Epithelial cell of esophagus (primary cell): ENCODE data around the gene GSTA5.
"Not testable (repeated sequence)": the region's sequence is repeated elsewhere in the genome, so short reads cannot be mapped to it uniquely, and the experiment has no call there.

ENCODE experiments used
- DNase-seq: peaks from one replicate; pipeline ENCODE4 v3.0.0; 2010; ENCODE audit warnings: low read depth
- H3K4me3 ChIP-seq: 2 replicates; pipeline ENCODE4 v1.5.1; 2011; ENCODE audit warnings: mild to moderate bottlenecking, low read length, control low read depth
- TF ChIP-seq, protein P1 (sequence below): IDR thresholded peaks from 2 replicates; pipeline ENCODE4 v1.5.1; 2011; ENCODE audit warnings: low read depth, mild to moderate bottlenecking, low read length, control low read depth, inconsistent platforms; ENCODE audit not compliant: insufficient read depth; ENCODE audit errors: missing control alignments

GSTA5 gene

DNA sequence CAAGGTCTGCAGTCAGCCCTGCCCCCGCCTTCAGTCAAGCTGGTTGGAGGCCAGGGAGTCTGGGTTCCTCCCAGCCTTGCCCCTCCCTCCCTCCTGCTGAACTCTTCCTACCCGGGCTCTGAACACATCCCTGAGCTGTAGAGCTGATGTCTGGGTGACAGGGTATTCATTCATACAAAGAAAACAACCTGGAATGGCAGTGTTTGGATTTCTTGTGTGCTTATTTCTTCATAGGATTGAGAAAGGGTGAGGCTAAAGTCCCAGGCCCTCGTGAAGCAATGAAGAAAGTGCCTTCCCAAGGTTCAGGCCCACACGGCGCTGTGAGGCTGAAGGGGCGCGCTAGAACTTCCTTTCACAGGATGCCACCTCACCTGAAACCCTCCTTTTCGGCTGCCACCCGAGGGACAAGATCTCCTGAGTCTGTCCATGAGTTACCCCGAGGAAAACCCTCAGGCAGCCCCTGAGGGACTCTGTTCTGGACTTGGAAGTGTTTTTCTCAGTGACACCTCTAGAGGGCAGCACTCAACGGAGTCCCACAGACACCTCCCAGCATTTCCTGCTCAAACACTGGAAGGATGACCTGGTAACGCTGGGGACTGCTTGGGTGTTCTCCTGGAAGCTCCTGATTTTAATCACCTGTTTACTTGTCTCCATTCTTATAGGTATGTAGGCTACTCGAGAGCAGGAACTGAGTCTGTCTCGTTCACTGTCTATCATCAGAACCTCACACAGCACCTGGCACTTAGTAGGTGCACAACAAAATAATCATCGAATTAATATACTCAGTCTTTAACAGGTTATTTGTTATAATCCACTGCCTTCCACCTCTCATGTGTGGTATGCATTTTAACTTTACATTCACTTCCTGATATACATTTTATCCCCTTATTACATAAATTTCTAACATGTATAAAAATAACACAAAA is 25.2 kb downstream of the GSTA5 start:
- DNase-seq, result peak; percentile 51
- H3K4me3 ChIP-seq, result no peak overlapping the region
- TF ChIP-seq, protein P1, sequence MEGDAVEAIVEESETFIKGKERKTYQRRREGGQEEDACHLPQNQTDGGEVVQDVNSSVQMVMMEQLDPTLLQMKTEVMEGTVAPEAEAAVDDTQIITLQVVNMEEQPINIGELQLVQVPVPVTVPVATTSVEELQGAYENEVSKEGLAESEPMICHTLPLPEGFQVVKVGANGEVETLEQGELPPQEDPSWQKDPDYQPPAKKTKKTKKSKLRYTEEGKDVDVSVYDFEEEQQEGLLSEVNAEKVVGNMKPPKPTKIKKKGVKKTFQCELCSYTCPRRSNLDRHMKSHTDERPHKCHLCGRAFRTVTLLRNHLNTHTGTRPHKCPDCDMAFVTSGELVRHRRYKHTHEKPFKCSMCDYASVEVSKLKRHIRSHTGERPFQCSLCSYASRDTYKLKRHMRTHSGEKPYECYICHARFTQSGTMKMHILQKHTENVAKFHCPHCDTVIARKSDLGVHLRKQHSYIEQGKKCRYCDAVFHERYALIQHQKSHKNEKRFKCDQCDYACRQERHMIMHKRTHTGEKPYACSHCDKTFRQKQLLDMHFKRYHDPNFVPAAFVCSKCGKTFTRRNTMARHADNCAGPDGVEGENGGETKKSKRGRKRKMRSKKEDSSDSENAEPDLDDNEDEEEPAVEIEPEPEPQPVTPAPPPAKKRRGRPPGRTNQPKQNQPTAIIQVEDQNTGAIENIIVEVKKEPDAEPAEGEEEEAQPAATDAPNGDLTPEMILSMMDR, result peak; percentile 70

DNA sequence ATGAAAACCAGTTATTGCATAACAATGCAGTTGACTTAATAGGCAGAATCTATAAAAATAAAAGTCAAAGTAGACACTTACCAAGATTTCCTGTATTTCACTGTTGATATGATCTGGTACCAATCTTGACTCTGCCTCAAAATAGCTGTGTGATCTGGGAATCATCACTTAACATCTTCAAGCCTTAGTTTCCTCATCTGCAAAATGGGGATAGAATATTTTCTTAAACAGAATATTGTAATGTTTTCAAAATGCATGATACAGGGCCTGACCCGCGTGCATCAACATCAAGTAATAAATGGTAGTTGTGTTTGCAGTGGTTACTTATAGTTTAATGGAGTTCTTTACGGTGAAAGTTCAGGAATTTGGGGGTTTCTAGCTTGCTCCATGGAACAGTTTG is 26.1 kb downstream of the GSTA5 start:
- H3K4me3 ChIP-seq, DNase-seq: not testable (repeated sequence)

DNA sequence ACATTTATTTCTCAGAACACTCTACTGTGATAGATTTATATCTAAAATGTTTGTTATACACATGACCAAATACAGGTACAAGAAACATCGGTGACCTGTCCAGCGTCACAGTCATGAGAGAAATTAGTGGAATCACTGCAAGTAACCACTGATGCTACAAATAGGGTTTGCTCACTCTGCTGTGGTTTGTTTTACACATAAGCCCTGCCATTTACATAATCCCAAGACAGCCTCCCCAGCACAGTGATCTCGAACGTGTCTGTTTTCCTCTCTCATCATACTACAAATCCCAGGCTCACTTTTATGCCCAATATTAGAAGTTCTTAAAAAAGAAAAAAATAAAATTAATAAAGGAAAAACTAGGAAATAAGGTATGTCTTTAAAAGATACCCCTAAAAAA is 30.8 kb downstream of the GSTA5 start:
- H3K4me3 ChIP-seq, DNase-seq: not testable (repeated sequence)

DNA sequence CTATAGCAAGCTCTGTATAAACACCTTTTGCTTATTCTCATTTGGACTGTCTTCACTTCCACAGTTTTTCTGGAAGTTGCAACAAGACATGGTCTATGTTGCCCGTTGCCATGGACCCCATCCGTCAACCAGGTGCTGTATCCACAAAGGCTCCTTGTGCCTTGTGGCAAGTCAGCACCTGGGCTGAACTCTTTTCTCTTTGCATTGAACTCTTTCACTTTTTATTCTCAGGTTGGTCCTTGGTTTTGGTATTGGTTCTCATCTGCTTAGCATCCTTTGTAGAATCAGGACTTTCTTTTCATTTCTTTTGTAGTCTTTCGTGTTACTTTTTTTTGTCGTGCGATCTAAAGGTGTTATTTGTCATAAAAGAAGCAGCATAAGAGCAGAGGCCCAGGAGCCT is 32.0 kb downstream of the GSTA5 start:
- H3K4me3 ChIP-seq, result no peak overlapping the region
- TF ChIP-seq, protein P1, result no peak
- DNase-seq, result no peak

DNA sequence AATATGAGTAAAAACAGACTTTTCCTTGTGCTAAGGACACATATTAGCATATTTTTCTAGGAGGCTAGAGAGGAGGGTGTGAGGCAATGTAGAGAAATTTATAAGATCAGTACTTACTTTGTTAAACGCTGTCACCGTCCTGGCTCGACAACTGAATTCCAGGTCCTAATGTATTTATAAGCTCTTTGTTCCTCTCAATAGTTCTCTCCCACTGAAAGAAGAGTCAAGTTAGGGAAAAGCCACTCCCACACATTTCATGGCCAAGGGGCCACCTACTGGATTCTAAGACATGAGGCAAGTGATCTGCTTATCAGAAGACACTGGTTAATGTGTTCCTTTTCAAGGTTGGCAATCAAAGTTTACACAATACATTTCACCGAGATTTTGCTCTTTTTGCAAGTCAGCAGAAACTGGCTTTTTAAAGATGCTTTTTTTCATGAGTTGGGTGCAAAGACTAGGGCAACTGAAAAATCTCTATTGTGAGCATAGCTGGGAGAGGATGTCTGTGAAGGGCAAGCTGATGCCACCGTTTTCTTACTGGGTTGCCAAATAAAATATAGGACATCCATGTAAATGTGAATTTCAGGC is 36.9 kb downstream of the GSTA5 start, which contains the start of gene GSTA1:
TSS of gene GSTA1 (minus strand) at position 149 of the 588 bp plus-strand sequence. CDS start 4,549 bp downstream, outside the sequence.
- TF ChIP-seq, protein P1, result peak; percentile 16
- not testable (repeated sequence) for H3K4me3 ChIP-seq, DNase-seq

DNA sequence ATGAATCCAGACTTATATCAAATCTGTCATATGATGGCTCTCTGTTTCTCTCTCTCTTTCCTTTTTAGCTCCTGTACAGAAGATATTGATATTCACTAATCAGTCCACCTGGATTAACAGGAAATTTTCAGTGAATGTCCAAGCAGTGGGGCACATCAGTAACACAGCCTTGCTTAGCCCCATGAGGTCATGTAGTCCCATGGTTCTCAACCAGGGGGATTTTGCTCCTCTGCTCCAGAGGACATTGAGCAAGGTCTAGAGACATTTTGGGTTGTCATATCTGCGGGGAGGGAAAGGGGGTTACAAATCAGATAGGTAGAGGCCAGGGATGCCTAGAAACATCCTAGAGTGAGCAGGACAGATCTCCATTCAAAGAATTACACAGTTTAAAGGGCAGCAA is 37.8 kb downstream of the GSTA5 start:
- DNase-seq, result no peak
- TF ChIP-seq, protein P1, result no peak

DNA sequence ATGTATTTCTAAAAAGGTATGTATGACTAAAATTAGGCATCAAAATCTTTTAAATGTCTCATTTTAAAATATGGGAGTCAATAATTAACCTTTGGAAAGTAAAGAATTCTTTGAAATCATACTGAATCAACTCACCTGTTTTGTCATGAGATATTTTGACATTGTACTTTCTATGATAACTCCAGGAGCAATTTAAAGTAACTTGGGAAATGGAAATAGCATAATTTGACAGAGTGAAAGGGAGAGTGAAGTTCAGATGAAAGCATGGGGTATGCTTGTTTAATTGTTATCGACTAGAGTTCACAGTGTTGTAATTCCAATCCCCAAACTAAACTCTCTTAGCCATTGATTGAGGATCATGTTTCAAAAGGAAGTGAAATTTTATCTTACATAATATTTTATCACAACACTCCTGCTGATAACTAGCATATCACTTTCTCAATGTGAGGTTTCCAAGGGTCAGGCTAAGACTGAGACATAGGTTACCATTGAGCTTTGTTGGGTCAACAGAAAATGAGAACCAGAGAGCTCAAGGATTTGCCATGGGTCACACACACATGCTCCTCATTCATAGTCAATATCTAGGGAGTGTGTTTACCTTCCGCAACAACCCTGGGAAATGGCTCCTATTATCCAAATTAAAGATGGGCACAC is 39.3 kb downstream of the GSTA5 start:
- TF ChIP-seq, protein P1, result no peak
- no peak for DNase-seq
- H3K4me3 ChIP-seq, result no peak overlapping the region

More for the DNA sequence above, 37.8 kb downstream of the GSTA5 start:
- no peak overlapping the region for H3K4me3 ChIP-seq

DNA sequence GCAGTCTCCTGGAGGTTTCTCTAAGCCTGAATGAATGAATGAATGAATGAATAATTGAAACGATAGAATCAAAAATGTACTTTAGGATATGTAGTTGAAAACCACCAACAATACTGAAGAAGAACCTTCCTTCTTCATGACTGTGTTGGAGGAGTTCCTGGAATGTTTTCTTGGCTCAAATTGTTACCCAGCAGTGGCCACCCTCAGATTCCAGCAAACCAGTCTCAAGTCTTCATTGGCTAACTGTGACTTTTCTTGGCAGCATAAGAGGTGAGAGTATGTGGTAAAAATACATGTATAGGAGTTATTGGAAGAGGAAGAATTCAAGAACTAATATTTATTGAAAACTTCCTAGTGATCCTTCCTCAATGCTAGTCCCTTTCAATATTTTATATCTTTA is 41.3 kb downstream of the GSTA5 start:
- DNase-seq, result not testable (repeated sequence)

DNA sequence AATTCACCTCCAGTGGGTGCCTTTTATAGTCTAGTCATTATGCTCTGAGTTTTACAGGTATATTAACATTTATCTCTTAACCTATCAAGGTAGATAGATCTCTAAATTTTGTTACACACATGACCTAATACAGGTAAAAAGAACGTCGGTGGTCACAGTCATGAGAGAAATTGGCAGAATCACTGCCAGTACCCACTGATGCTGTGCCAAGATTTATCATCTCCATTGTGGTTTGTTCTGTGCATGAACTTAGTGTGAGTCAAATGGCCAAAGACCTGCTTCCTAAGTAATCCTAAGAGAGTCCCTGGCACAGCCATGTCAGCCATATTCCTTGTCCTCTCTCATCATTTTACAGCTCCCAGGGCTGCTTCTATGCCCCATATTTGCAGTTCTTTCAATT is 46.2 kb downstream of the GSTA5 start:
- not testable (repeated sequence) for H3K4me3 ChIP-seq, DNase-seq

More for the DNA sequence above, 41.3 kb downstream of the GSTA5 start:
- H3K4me3 ChIP-seq, result not testable (repeated sequence)
